Adrenal gland (tissue), 12 donors: Measurements from ENCODE around the gene VPS8. TPM values are rescaled to one million over a fixed set of nuclear protein-coding genes. Genes with fewer than 3 reads are reported as not detected.

Source experiments
- DNase-seq, 7 donors: peaks; one replicate each; pipeline ENCODE4 v3.0.0-alpha.2; 2019 to 2020
- H3K27ac ChIP-seq, 5 donors: fragments of 200-600 bp; sonication (generic) in 4 of 5; 1 replicate in 3 of 5; 2 replicates in 2 of 5; pipeline versions ENCODE4 v1.5.1 to v1.8.0; 2016 to 2020; ENCODE audit warnings: mild to moderate bottlenecking in 1 of 5
- H3K27me3 ChIP-seq: fragments of 200-600 bp; 2 replicates; pipeline ENCODE4 v1.8.0; 2021
- H3K36me3 ChIP-seq, 2 donors: fragments of 200-600 bp; replicated peaks in 1 of 2; 1 replicate in 1 of 2; 2 replicates in 1 of 2; pipeline versions ENCODE4 v1.5.1 to v1.8.0; 2018 to 2022
- H3K4me1 ChIP-seq, 2 donors: fragments of 200-600 bp; replicated peaks in 1 of 2; 1 replicate in 1 of 2; 2 replicates in 1 of 2; pipeline versions ENCODE4 v1.5.1 to v1.8.0; 2018 to 2021
- H3K4me3 ChIP-seq, 4 donors: fragments of 200-600 bp; sonication (generic) in 3 of 4; one replicate each; pipeline ENCODE4 v1.5.1; 2016 to 2018
- H3K9me3 ChIP-seq, 3 donors: fragments of 200-600 bp; sonication (generic) in 1 of 3; replicated peaks in 1 of 3; 1 replicate in 2 of 3; 2 replicates in 1 of 3; pipeline versions ENCODE4 v1.5.1 to v1.8.0; 2016 to 2021
- CTCF ChIP-seq, 6 experiments: fragments of 450-650 bp in 4 of 6; fragments of 200-600 bp in 2 of 6; sonication (generic) in 1 of 6; IDR thresholded peaks; 1 replicate in 5 of 6; 2 replicates in 1 of 6; pipeline versions ENCODE4 v1.5.1 to v1.8.0; 2016 to 2021; ENCODE audit warnings: antibody characterized with exemption in 6 of 6, mild to moderate bottlenecking in 2 of 6, moderate library complexity in 1 of 6
- POLR2A ChIP-seq, 2 donors: fragments of 450-650 bp; IDR thresholded peaks; one replicate each; pipeline ENCODE4 v1.6.1; 2017; ENCODE audit warnings: antibody characterized with exemption in 2 of 2, mild to moderate bottlenecking in 2 of 2, moderate library complexity in 1 of 2
- WGBS, 4 donors: extraction: QIAGEN DNeasy Blood & Tissue Kit in 2 of 4; methylation state at CpG; one replicate each; pipeline versions ENCODE4 v1.1.5 to v1.1.7; 2013 to 2017; 5-methylcytosine and 5-hydroxymethylcytosine counted together
- intact Hi-C, 2 donors: fragments of 100-400 bp; cut with DNase I; formaldehyde crosslinking; loops; one replicate each; pipeline versions ENCODE4 v1.14.1 to v1.15.0; 2022 to 2023
- polyA plus RNA-seq, 3 donors: library from polyadenylated mRNA; stranded (reverse); fragments of 200-250 nt in 2 of 3; fragments of 350-450 nt in 1 of 3; fragmentation: Illumina TruSeq in 1 of 3; extraction: RNeasy Lipid Tissue Mini Kit (QIAGEN cat#74804) in 1 of 3; gene quantifications; one replicate each; pipeline ENCODE4 v1.2.3, GENCODE V29; 2013 to 2014
- total RNA-seq, 9 donors: library from RNA; depleted of rRNA in 4 of 9; stranded (reverse); fragments of >200 nt in 4 of 9; fragments of 120-200 nt in 1 of 9; fragmentation: NEBNext Ultra II Directional in 1 of 9; extraction: Animal tissue kit (Norgen Biotek cat#: 25700) in 1 of 9; gene quantifications; one replicate each; pipeline versions ENCODE4 v1.1.0 to v1.2.4, GENCODE V29; 2013 to 2023
- donor health status: healthy with polysubstance abuse.
- donor health status: Bipolar disorder and iron deficiency.
- donor health status: DM: yes; HTN: yes; CAD: no.
- donor health status: DM: no; HTN: no; CAD: no.
- donor health status: DM: no; HTN: no; CAD: no.
- donor health status: DM: yes; HTN: yes; CAD: no.

Gene VPS8
- total and polyA plus RNA-seq, 12 donors = 17.6 to 96.4 (median 33.9) TPM

- intact Hi-C loops = no loop called here
- Histone ChIP-seq H3K4me3 (no peak overlapping the region), H3K36me3 (no peaks in the 10 kb centered on the region), H3K27me3 (no peaks in the 10 kb centered on the region), H3K4me1 (no peaks in the 10 kb centered on the region), H3K27ac (no peak overlapping the region), H3K9me3 (no peaks in the 10 kb centered on the region)
- no peak for TF ChIP-seq CTCF (IDR thresholded peaks at IDR 0.05)
- no peak for TF ChIP-seq POLR2A (IDR thresholded peaks at IDR 0.05)
- no peak for DNase-seq
- WGBS, 4 donors = 80 to 86% (median 83%) methylated on average over 3 of the region's 3 CpGs
Observed at GRCh38 chr3:185063431-185063830, 251.5 kb downstream of the VPS8 start.

GRCh38 chr3:185065059-185065458 lies 253.1 kb downstream of the VPS8 start:
- no peaks in the 10 kb centered on the region for H3K4me1 ChIP-seq
- TF ChIP-seq POLR2A (IDR thresholded peaks at IDR 0.05) (no peak), CTCF (IDR thresholded peaks at IDR 0.05) (no peak)
- intact Hi-C loops = no loop called here
- no peak overlapping the region for H3K27ac ChIP-seq
- DNase-seq = no peak
- H3K27me3 ChIP-seq = no peaks in the 10 kb centered on the region
- 89 to 100% (median 94%) methylated on average over 2 to 3 of the region's 3 CpGs for WGBS, 4 donors
- H3K9me3 ChIP-seq = no peaks in the 10 kb centered on the region
- no peak overlapping the region for H3K4me3 ChIP-seq
- H3K36me3 ChIP-seq = no peaks in the 10 kb centered on the region

- WGBS, 4 donors = 91 to 94% (median 93%) methylated on average over 4 of the region's 4 CpGs
- intact Hi-C loops = no loop called here
Observed at GRCh38 chr3:185066251-185066650, 254.3 kb downstream of the VPS8 start.

GRCh38 chr3:185067173-185067572 lies 255.2 kb downstream of the VPS8 start:
- H3K36me3 ChIP-seq = no peaks in the 10 kb centered on the region
- no peak for DNase-seq
- H3K27me3 ChIP-seq = no peaks in the 10 kb centered on the region
- no peak overlapping the region for H3K4me3 ChIP-seq
- intact Hi-C loops = no loop called here
- WGBS, 4 donors = 92 to 93% (median 92%) methylated on average over 11 of the region's 11 CpGs
- no peak overlapping the region for H3K27ac ChIP-seq
- TF ChIP-seq CTCF (IDR thresholded peaks at IDR 0.05) (no peak), POLR2A (IDR thresholded peaks at IDR 0.05) (no peak)
- no peaks in the 10 kb centered on the region for H3K4me1 ChIP-seq
- H3K9me3 ChIP-seq = no peaks in the 10 kb centered on the region

More at GRCh38 chr3:185066251-185066650, 254.3 kb downstream of the VPS8 start:
- H3K27ac ChIP-seq = no peak overlapping the region
- no peaks in the 10 kb centered on the region for H3K4me1 ChIP-seq
- H3K36me3 ChIP-seq = no peaks in the 10 kb centered on the region
- no peaks in the 10 kb centered on the region for H3K27me3 ChIP-seq
- no peak for DNase-seq
- TF ChIP-seq CTCF (IDR thresholded peaks at IDR 0.05) (no peak), POLR2A (IDR thresholded peaks at IDR 0.05) (no peak)
- H3K4me3 ChIP-seq = no peak overlapping the region
- H3K9me3 ChIP-seq = no peaks in the 10 kb centered on the region
